ENCODE measurements around the gene TDRD7. TPM values are rescaled to one million over a fixed set of nuclear protein-coding genes. Genes with fewer than 3 reads are reported as not detected.

The TDRD7 gene
- polyA plus RNA-seq, 1 donor (not counting 4 experiments of a cell fraction or from before 2014, with no cell fraction given), result 10.5 TPM

GRCh38 chr9:97437051-97437600 is 25.2 kb downstream of the TDRD7 start:
- Histone ChIP-seq H3K9ac (ENCODE audit: control insufficient read depth, extremely low read depth, insufficient read depth, low read length) (no peak overlapping the region), H3K4me1 (ENCODE audit: control insufficient read depth, extremely low read depth, insufficient read depth, low read length) (no peaks in the 10 kb centered on the region), H3K4me3 (ENCODE audit: control insufficient read depth in 2 of 3, extremely low read depth in 1 of 3, insufficient read depth in 2 of 3, low read depth in 1 of 3, low read length in 3 of 3) (no peak overlapping the region), H2AFZ (ENCODE audit: control insufficient read depth, low read length) (no peak overlapping the region), H3K79me2 (ENCODE audit: control insufficient read depth, insufficient read depth, low read length) (no peaks in the 10 kb centered on the region), H4K20me1 (ENCODE audit: control insufficient read depth, extremely low read depth, insufficient read depth, low read length) (no peaks in the 10 kb centered on the region), H3K27ac (ENCODE audit: control insufficient read depth, insufficient read depth, low read length) (no peak overlapping the region), H3K9me1 (ENCODE audit: control insufficient read depth, extremely low read depth, insufficient read depth, low read length) (no peaks in the 10 kb centered on the region), H3K9me3 (ENCODE audit: control insufficient read depth, low read depth, low read length) (no peaks in the 10 kb centered on the region), H3K36me3 (ENCODE audit: control insufficient read depth in 2 of 2, extremely low read depth in 1 of 2, insufficient read depth in 2 of 2, low read length in 2 of 2) (no peaks in the 10 kb centered on the region), H3K27me3 (ENCODE audit: control insufficient read depth, extremely low read depth, insufficient read depth, low read length) (no peaks in the 10 kb centered on the region), H3K4me2 (ENCODE audit: control insufficient read depth, extremely low read depth, insufficient read depth, low read depth, low read length) (no peak overlapping the region)
- no peak for DNase-seq (ENCODE audit: low read depth, low spot score)
- dilution Hi-C loops (cut with MboI; ENCODE audit: extremely low pct_ligation_motif_present, low sequenced_read_pairs), result no loop called here
- FAIRE-seq, result no peak
- no peak for TF ChIP-seq CTCF (optimal IDR thresholded peaks at IDR 0.05 in 1 of 3, IDR thresholded peaks at IDR 0.05 in 1 of 3, conservative IDR thresholded peaks at IDR 0.05 in 1 of 3; ENCODE audit: extremely low read depth in 1 of 3, insufficient read depth in 2 of 3, low read length in 3 of 3)
- TF ChIP-seq EZH2 (IDR thresholded peaks at IDR 0.05; ENCODE audit: low read length), result no peak

- DNase-seq (ENCODE audit: low read depth, low spot score), result no peak
- no peaks in the 10 kb centered on the region for H3K36me3 ChIP-seq (ENCODE audit: control insufficient read depth in 2 of 2, extremely low read depth in 1 of 2, insufficient read depth in 2 of 2, low read length in 2 of 2)
- no peak overlapping the region for H3K27ac ChIP-seq (ENCODE audit: control insufficient read depth, insufficient read depth, low read length)
- H4K20me1 ChIP-seq (ENCODE audit: control insufficient read depth, extremely low read depth, insufficient read depth, low read length), result no peaks in the 10 kb centered on the region
- TF ChIP-seq EZH2 (IDR thresholded peaks at IDR 0.05; ENCODE audit: low read length), result no peak
- no peak for TF ChIP-seq CTCF (optimal IDR thresholded peaks at IDR 0.05 in 1 of 3, IDR thresholded peaks at IDR 0.05 in 1 of 3, conservative IDR thresholded peaks at IDR 0.05 in 1 of 3; ENCODE audit: extremely low read depth in 1 of 3, insufficient read depth in 2 of 3, low read length in 3 of 3)
- no peaks in the 10 kb centered on the region for H3K9me3 ChIP-seq (ENCODE audit: control insufficient read depth, low read depth, low read length)
- dilution Hi-C loops (cut with MboI; ENCODE audit: extremely low pct_ligation_motif_present, low sequenced_read_pairs), result no loop called here
- no peak overlapping the region for H3K4me2 ChIP-seq (ENCODE audit: control insufficient read depth, extremely low read depth, insufficient read depth, low read depth, low read length)
- H3K27me3 ChIP-seq (ENCODE audit: control insufficient read depth, extremely low read depth, insufficient read depth, low read length), result no peaks in the 10 kb centered on the region
- H3K4me1 ChIP-seq (ENCODE audit: control insufficient read depth, extremely low read depth, insufficient read depth, low read length), result no peaks in the 10 kb centered on the region
- no peak for FAIRE-seq
- no peak overlapping the region for H3K9ac ChIP-seq (ENCODE audit: control insufficient read depth, extremely low read depth, insufficient read depth, low read length)
- no peak overlapping the region for H2AFZ ChIP-seq (ENCODE audit: control insufficient read depth, low read length)
- H3K4me3 ChIP-seq (ENCODE audit: control insufficient read depth in 2 of 3, extremely low read depth in 1 of 3, insufficient read depth in 2 of 3, low read depth in 1 of 3, low read length in 3 of 3), result no peak overlapping the region
- no peaks in the 10 kb centered on the region for H3K79me2 ChIP-seq (ENCODE audit: control insufficient read depth, insufficient read depth, low read length)
- H3K9me1 ChIP-seq (ENCODE audit: control insufficient read depth, extremely low read depth, insufficient read depth, low read length), result no peaks in the 10 kb centered on the region
Observed at GRCh38 chr9:97438257-97438656, 26.4 kb downstream of the TDRD7 start.

Data from keratinocyte (primary cell).